Endothelial cell of umbilical vein (primary cell): ENCODE results near the gene CTLA4. TPM values are rescaled to one million over a fixed set of nuclear protein-coding genes. Genes with fewer than 3 reads are reported as not detected.

Source experiments
- BruUV-seq: library from RNA; stranded (reverse); fragments of 400-500 nt; replicated peaks from 2 replicates; lab custom pipeline; 2021; lab: Mats Ljungman, UMichigan
- CTCF ChIA-PET: fragments of 300-600, 350-600 bp; sonication (Branson Sonifier 250); formaldehyde crosslinking; loops from one replicate; lab custom pipeline; 2021; ENCODE audit warnings: antibody characterized with exemption, inconsistent platforms; lab: Charles Lee
- POLR2A ChIA-PET: fragments of 300-600, 350-600 bp; sonication (Branson Sonifier 250); formaldehyde crosslinking; loops from one replicate; lab custom pipeline; 2021; ENCODE audit warnings: antibody characterized with exemption, inconsistent platforms; lab: Charles Lee
- DNase-seq: peaks from one replicate; pipeline ENCODE4 v3.0.0-alpha.2; 2011; ENCODE audit warnings: low read depth, low spot score
- FAIRE-seq: peaks from 2 replicates; lab custom pipeline; 2011; peaks lifted over from hg19 to GRCh38; lab: Jason Lieb, UNC
- H2AFZ ChIP-seq: 2 replicates; pipeline ENCODE4 v1.6.0; 2012; ENCODE audit warnings: low read depth, low read length, control low read depth, inconsistent platforms
- H3K27ac ChIP-seq: 2 replicates; pipeline ENCODE4 v1.5.1; 2011; ENCODE audit warnings: low read depth, mild to moderate bottlenecking, control low read depth, low read length, moderate library complexity; ENCODE audit not compliant: insufficient read depth
- H3K27me3 ChIP-seq, 2 experiments: 2 replicates each; pipeline versions ENCODE4 v1.6.0 to v1.6.1; 2011; ENCODE audit warnings: low read length in 2 of 2, mixed read lengths in 1 of 2; ENCODE audit not compliant: control insufficient read depth in 2 of 2, insufficient read depth in 2 of 2
- H3K36me3 ChIP-seq, 2 experiments: 2 replicates in 1 of 2; 3 replicates in 1 of 2; pipeline ENCODE4 v1.5.1; 2011; ENCODE audit warnings: low read length in 2 of 2, mild to moderate bottlenecking in 1 of 2, moderate library complexity in 1 of 2; ENCODE audit not compliant: control insufficient read depth in 2 of 2, insufficient read depth in 2 of 2; ENCODE audit errors: extremely low read depth in 1 of 2
- H3K4me1 ChIP-seq: 3 replicates; pipeline ENCODE4 v1.5.1; 2011; ENCODE audit warnings: mild to moderate bottlenecking, low read length; ENCODE audit not compliant: control insufficient read depth, insufficient read depth; ENCODE audit errors: extremely low read depth
- H3K4me2 ChIP-seq: 2 replicates; pipeline ENCODE4 v1.6.1; 2011; ENCODE audit warnings: low read length, control low read depth, mixed read lengths; ENCODE audit not compliant: insufficient read depth
- H3K4me3 ChIP-seq, 3 experiments: fragments of 200-600 bp in 1 of 3; sonication (generic), shearing (Covaris generic) in 1 of 3; replicated peaks in 1 of 3; 2 replicates each; pipeline ENCODE4 v1.5.1; 2011 to 2016; ENCODE audit warnings: control low read depth in 3 of 3, low read length in 3 of 3, mild to moderate bottlenecking in 2 of 3, inconsistent platforms in 1 of 3, low read depth in 1 of 3, moderate library complexity in 1 of 3; ENCODE audit not compliant: insufficient read depth in 1 of 3
- H3K79me2 ChIP-seq: 2 replicates; pipeline ENCODE4 v1.6.0; 2012; ENCODE audit warnings: low read length, inconsistent platforms; ENCODE audit not compliant: control insufficient read depth, insufficient read depth
- H3K9ac ChIP-seq: replicated peaks from 2 replicates; pipeline ENCODE3; 2011; ENCODE audit warnings: low read length, control low read depth; ENCODE audit not compliant: insufficient read depth; ENCODE audit errors: extremely low read depth
- H3K9me1 ChIP-seq: replicated peaks from 3 replicates; pipeline ENCODE4 v1.6.0; 2011; ENCODE audit warnings: mild to moderate bottlenecking, low read length; ENCODE audit not compliant: control insufficient read depth, insufficient read depth; ENCODE audit errors: extremely low read depth
- H3K9me3 ChIP-seq: replicated peaks from 2 replicates; pipeline ENCODE4 v1.5.1; 2012; ENCODE audit warnings: low read length, inconsistent platforms; ENCODE audit not compliant: control insufficient read depth, insufficient read depth
- H4K20me1 ChIP-seq: replicated peaks from 2 replicates; pipeline ENCODE3; 2011; ENCODE audit warnings: mild to moderate bottlenecking, low read length; ENCODE audit not compliant: control insufficient read depth, insufficient read depth; ENCODE audit errors: extremely low read depth
- CTCF ChIP-seq, 2 donors: IDR thresholded peaks; 1 replicate in 1 of 2; 2 replicates in 1 of 2; pipeline ENCODE4 v1.5.1; 2011; ENCODE audit warnings: low read length in 2 of 2, mild to moderate bottlenecking in 2 of 2, moderate library complexity in 2 of 2, control low read depth in 1 of 2, inconsistent platforms in 1 of 2, low read depth in 1 of 2; ENCODE audit not compliant: insufficient read depth in 1 of 2; ENCODE audit errors: extremely low read depth in 1 of 2
- EZH2 ChIP-seq: IDR thresholded peaks from 2 replicates; pipeline ENCODE4 v1.6.1; 2012; ENCODE audit warnings: borderline replicate concordance, low read depth, mild to moderate bottlenecking, moderate library complexity, low read length, inconsistent platforms; ENCODE audit not compliant: severe bottlenecking
- FOS ChIP-seq: IDR thresholded peaks from 2 replicates; pipeline ENCODE4 v1.6.1; 2011; ENCODE audit warnings: mild to moderate bottlenecking, low read length, moderate library complexity, borderline replicate concordance; ENCODE audit not compliant: insufficient read depth
- GATA2 ChIP-seq: IDR thresholded peaks from 2 replicates; pipeline ENCODE4 v1.7.0; 2011; ENCODE audit warnings: low read depth, mild to moderate bottlenecking, moderate library complexity, mixed read lengths, low read length; ENCODE audit not compliant: insufficient read length, insufficient read depth
- JUN ChIP-seq: IDR thresholded peaks from 2 replicates; pipeline ENCODE4 v1.6.1; 2011; ENCODE audit warnings: borderline replicate concordance, low read depth; ENCODE audit not compliant: insufficient read length, insufficient read depth
- MAX ChIP-seq: IDR thresholded peaks from 2 replicates; pipeline ENCODE4 v1.6.1; 2011; ENCODE audit not compliant: insufficient read depth, insufficient read length
- MYC ChIP-seq: IDR thresholded peaks from one replicate; pipeline ENCODE4 v1.6.1; 2011; ENCODE audit warnings: mild to moderate bottlenecking, low read depth, low read length
- POLR2A ChIP-seq: IDR thresholded peaks from 2 replicates; pipeline ENCODE4 v1.6.1; 2012; ENCODE audit warnings: low read depth, mild to moderate bottlenecking, control low read depth, low read length
- POLR2AphosphoS5 ChIP-seq: IDR thresholded peaks from 2 replicates; pipeline ENCODE4 v1.6.1; 2012; ENCODE audit warnings: low read depth, mild to moderate bottlenecking, control low read depth, low read length, moderate library complexity; ENCODE audit not compliant: insufficient read depth
- dilution Hi-C: fragments of 300-500 bp; cut with MboI; formaldehyde crosslinking; loops from one replicate; pipeline ENCODE4 v1.15.0; 2019; ENCODE audit warnings: low sequenced_read_pairs; ENCODE audit not compliant: extremely low pct_ligation_motif_present
- intact Hi-C: fragments of 100-400 bp; cut with micrococcal nuclease; formaldehyde crosslinking; loops from one replicate; pipeline ENCODE4 v1.10.0; 2022
- polyA plus RNA-seq, 4 experiments: library from polyadenylated mRNA; depleted of rRNA in 3 of 4; stranded (reverse) in 3 of 4; unstranded in 1 of 4; fragments of >200 nt; gene quantifications; 2 replicates each; pipeline versions ENCODE4 v1.2.1 to v1.2.3, GENCODE V29; 2011 to 2012; ENCODE audit warnings: missing spikeins in 1 of 4
- total RNA-seq: library from RNA; stranded (reverse); gene quantifications from 2 replicates; pipeline ENCODE4 v1.2.3, GENCODE V29; 2021

CTLA4 gene
- total and polyA plus RNA-seq, 2 donors (not counting 3 experiments of a cell fraction or from before 2014, with no cell fraction given) = not detected

- POLR2A ChIA-PET = no interaction called here
- intact Hi-C loops = no loop called here
- BruUV-seq = no TSS peak
Observed at GRCh38 chr2:203846490-203847105, 21.0 kb upstream of the CTLA4 start.

More at GRCh38 chr2:203846490-203847105, 21.0 kb upstream of the CTLA4 start:
- no peak overlapping the region for H3K27ac ChIP-seq
- no peak for DNase-seq
- dilution Hi-C loops = no loop called here
- H3K36me3 ChIP-seq = no peaks in the 10 kb centered on the region
- H4K20me1 ChIP-seq = no peaks in the 10 kb centered on the region
- no peaks in the 10 kb centered on the region for H3K9me3 ChIP-seq
- H2AFZ ChIP-seq = no peak overlapping the region
- H3K4me3 ChIP-seq = no peak overlapping the region
- no peaks in the 10 kb centered on the region for H3K79me2 ChIP-seq
- H3K27me3 ChIP-seq = peaks cover 8 to 14% of the 10 kb centered on the region in 2 experiments
- H3K9ac ChIP-seq = no peak overlapping the region
- H3K4me1 ChIP-seq = no peaks in the 10 kb centered on the region
- FAIRE-seq = no peak
- no peaks in the 10 kb centered on the region for H3K9me1 ChIP-seq
- no peak overlapping the region for H3K4me2 ChIP-seq
- CTCF ChIA-PET = interaction anchor here (1.0 kb wide), 1 partner anchor 14 kb away, joined by 3 read pairs; no protein-coding TSS in a partner anchor
- TF ChIP-seq POLR2A = no peak
- TF ChIP-seq FOS = no peak
- no peak for TF ChIP-seq MAX
- TF ChIP-seq JUN = no peak
- no peak for TF ChIP-seq MYC
- no peak for TF ChIP-seq GATA2
- TF ChIP-seq CTCF (IDR thresholded peaks at IDR 0.05; ENCODE audit: extremely low read depth in 1 of 2, insufficient read depth in 1 of 2, low read depth in 1 of 2, low read length in 2 of 2) = no peak
- no peak for TF ChIP-seq EZH2
- no peak for TF ChIP-seq POLR2AphosphoS5
